HG03175 (cell line): Measurements from ENCODE around the gene TECPR2.
"Not testable (repeated sequence)": the region's sequence is repeated elsewhere in the genome, so short reads cannot be mapped to it uniquely, and the experiment has no call there.

ENCODE experiments used
- ATAC-seq: cut with Tn5 transposase; IDR thresholded peaks from one replicate; pipeline ENCODE4 v1.9.1; 2021; ENCODE audit warnings: mild to moderate bottlenecking, moderate library complexity; ENCODE audit not compliant: unreplicated experiment

Gene TECPR2

DNA sequence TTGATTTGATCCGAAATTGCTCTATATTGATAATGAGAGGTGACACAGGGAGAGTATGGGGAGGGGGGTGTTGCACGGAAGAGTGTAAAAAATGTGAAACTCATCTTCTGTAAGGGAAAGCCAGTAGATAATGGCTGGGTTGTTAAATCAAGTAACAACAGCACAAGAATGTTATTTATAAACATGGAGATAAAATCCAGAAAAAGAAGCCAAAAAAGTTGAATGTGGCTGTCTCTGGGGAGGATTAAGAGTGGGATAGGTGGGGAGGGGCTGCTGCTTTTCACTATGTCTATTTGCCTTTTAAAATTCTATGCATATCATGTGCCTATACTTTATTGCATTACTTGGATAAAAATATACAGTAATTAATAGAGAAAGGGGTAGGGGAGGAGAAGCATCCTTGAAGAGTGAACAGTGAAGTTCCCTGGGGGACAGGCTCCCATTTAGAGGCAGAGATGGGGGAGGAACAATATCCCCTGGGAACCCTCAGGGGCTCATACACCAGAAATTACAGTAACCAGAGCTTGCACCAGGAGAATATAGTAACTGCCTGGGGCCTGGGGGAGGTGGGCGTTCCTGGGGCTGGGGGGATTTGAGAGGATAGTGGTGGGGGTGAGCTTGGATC lies 186.0 kb downstream of the TECPR2 start:
- no peak for ATAC-seq

DNA sequence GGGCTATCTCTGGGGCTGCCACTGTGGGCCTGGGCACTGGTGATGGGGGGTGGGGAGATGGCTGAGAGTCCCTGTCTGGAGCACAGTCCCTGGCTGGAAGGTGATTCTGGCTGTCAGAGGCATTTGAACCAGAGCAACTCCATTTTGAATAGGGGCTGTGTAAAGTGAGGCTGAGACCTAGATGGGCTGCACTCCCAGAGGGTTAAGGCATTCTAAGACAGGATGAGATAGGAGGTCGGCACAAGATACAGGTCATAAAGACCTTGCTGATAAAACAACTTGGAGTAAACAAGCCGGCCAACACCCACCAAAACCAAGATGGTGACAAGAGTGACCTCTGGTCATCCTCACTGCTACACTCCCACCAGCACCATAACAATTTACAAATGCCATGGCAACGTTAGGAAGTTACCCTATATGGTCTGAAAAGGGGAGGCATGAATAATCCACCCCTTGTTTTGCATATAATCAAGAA lies 188.2 kb downstream of the TECPR2 start:
- not testable (repeated sequence) for ATAC-seq
